ENCODE measurements around the gene SOX21. TPM values are rescaled to one million over a fixed set of nuclear protein-coding genes. Genes with fewer than 3 reads are reported as not detected.

The SOX21 gene
- total and polyA plus RNA-seq, 2 of the 8 experiments (the other 6 are each of a cell fraction or from before 2014, with no cell fraction given), result 3.9 TPM

DNA sequence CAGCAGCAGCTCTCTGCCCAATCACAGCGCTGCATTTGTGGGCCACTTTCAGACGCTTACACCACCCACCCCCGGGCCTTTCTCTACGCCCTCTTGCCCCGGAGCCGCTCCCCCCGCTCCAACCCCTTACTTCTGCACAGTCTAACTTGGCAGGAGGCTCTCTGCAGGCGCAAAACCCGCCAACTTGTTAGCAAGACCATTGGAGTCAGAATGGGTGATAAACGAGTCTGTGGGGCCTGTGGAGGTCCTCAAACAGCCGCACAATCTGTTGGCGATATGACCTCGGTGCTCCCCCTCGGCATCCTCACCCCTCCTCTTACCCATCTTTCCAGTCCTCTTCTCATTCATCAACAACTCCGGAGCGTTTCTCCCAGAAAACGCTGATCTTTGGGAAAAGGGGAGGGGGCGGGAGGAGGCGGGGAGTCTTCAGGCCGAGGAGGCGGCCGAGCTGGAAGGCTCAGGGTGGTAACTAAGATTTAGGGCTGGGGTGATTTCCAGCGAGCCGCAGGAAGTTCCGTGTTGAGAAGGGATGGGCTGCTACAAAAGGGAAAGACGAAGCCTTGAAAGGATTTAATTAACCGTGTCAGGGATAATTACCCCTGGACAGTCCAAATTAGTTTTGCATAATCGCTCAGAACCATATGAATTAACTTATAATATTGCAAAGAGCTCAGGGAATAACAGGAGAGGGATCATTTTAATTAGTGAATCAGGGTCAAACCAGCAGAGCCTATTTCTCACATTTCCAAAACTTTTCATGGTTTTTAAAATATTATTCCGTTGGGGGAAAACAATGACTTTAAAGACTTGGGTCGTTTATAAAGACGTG is 4.1 kb downstream of the SOX21 start (continued):
- TF ChIP-seq, protein P1, sequence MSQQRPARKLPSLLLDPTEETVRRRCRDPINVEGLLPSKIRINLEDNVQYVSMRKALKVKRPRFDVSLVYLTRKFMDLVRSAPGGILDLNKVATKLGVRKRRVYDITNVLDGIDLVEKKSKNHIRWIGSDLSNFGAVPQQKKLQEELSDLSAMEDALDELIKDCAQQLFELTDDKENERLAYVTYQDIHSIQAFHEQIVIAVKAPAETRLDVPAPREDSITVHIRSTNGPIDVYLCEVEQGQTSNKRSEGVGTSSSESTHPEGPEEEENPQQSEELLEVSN (IDR thresholded peaks at IDR 0.05), result peak; percentile 20; the same call in 1 of the 2 replicates
